OCI-M2 (cell line): ENCODE results near the gene COPS6.
A peak's percentile ranks its signal among the peaks of the same experiment; 100 is the strongest.

Experiments used
- DNase-seq: peaks from one replicate; lab custom pipeline; 2025; ENCODE audit not compliant: unreplicated experiment; lab: John Stamatoyannopoulos, UW

The COPS6 gene

DNA sequence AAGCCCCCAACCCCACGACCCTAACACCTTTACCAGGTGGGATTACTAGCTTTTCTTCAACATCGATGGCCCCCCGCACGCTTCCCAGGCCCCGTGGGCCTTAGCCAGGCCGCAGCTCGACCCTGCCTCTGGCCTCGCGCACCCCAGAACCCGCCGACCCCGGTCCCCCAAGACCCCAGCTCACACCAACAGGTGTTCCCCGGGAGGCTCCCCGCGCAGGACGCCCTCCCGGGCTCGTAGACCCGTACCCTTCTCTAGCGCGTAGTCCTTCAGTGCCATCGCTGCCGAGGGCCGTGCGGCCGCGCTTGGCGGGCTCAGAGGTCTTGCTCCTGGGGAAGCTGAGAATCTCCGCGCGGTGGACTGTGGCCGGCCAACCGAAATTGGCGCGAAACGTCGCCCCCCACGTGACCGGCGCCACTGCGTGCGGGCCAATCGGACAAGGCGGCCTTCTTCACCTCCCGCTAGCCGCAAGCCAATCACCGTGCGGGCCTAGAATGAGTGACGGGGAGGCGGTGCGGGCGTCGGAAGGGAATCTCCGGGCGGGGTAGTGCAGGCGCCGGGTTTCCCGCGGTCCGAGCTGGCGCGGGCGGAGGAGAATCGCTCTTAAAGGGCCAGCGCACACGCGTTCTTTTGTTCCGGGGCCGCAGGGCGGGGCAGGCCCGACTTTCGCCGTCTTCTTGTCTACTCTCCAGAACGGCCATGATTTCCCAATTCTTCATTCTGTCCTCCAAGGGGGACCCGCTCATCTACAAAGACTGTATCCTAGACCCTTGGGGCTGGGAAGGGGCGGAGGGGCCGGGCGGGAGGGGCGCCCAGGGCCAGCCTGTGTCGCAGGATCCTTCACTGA is 12.5 kb downstream of the COPS6 start, which contains the start of the genes AP4M1 and MCM7:
AP4M1 (plus strand) TSS at position 628 of the 847 bp plus-strand sequence; CDS start at position 700, 72 bp downstream.
MCM7 (minus strand) TSS at position 382 of the 847 bp plus-strand sequence; CDS start at position 279, 103 bp downstream.
- peak; percentile 54 for DNase-seq

DNA sequence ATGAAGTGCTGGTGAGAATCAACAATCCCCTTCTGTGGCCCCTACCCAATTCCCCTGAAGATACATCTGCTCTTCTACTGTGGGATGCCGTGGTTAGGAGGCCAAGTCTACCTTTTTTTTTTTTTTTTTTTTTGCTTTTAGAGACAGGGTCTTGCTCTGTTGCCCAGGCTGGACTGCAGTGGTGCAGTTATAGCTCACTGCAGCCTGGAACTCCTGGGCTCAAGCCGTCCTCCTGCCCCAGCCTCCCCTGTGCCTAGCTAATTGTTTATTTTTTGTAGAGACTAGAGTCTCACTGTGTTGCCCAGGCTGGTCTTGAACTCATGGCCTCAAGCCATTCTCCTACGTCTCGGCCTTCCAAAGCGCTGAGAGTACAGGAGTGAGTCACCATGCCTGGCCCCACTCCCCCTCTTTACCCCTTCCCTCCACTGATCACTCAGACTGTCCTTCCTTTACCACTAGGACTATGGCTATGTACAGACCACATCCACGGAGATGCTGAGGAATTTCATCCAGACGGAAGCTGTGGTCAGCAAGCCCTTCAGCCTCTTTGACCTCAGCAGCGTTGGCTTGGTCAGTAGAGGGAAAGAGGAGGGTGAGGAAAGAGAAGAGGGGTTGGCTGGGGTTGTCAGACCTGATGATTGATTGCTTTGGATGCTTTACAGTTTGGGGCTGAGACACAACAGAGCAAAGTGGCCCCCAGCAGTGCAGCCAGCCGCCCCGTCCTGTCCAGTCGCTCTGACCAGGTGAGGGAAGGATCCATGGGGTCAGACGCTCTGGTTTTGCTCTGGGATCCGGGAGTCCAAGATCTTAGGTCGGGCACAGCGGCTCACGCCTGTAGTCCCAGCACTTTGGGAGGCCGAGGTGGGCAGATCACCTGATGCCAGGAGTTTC is 14.4 kb downstream of the COPS6 start:
- DNase-seq = no peak

DNA sequence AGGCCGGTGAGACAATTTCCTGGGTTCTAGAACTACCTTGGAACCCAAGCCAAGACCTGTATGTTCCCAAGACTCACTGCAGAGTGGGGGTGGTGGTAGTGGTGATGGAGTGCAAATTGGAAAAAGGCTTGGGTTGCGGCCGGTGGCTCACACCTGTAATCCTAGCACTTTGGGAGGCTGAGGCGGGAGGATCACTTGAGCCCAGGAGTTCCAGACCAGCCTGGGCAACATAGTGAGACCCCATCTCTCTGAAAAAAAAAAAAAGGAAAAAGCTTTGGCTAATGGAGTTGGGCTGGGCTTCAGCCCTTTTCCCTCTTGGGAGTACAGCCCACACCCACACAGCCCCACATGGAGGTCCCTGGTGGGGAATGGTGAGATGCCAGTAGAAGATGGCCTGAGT is 16.8 kb downstream of the COPS6 start:
- DNase-seq = no peak

DNA sequence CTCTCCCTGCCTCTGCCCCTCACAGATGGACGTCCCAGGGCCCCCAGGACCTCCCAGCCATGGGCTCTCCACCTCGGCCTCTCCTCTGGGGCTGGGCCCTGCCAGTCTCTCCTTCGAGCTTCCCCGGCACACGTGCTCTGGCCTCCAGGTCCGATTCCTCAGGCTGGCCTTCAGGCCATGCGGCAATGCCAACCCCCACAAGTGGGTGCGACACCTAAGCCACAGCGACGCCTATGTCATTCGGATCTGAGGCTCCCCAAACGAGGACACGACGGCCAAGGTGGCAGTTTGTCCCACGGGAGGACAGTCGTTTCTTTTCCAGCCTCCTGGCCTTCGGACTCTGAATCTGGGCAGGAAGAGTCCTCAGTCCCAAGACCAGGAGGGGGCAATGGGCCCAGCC is 17.9 kb downstream of the COPS6 start:
- DNase-seq = no peak

DNA sequence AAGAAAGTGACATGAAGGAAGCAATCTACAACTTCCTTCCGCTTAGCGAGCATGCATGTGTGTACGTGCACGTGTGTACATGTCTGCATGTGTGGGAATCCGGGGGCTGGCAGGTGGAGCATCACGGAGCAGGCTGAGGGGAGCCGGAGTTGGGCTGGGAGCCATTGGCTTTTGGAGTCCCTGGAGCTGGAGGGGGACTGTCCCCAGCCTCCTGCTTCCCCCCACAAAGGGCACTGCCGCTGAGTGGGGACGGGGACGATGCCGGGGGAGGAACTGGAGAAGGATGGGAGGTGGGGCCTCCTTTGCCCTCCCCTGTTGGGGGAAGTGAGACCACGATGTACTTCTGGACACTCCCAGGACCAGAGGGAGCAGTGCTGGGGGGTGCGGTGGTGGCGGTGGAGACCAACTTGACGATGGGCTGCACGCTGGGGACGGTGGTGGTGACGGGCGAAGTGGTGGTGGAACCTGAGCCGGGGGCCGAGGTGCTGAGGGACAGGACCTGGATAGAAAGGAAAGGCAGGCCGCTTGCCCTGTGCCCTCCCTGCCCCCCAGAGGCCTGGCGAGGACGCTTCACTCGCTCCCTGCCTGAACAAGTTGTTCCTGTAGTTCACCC is 18.5 kb downstream of the COPS6 start:
- no peak for DNase-seq

DNA sequence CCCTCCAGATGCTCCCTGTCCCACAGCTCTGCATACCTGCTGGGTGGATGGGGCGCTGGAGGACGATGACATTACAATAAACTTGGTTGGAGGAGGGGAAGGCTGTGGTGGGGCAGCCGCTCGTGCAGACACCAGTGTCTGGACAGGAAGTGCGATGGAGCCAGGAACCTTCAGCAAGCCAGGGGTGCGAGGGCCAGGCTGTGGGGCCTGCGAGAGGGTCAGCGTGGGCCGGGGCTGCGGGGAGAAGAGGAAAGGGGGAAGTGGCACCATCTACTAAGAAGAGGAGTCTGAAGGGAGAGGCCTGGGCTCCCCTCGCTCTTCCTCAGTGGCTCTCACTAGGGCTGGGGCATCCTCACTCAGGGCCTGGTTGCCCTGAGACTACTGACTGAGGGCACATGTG is 19.1 kb downstream of the COPS6 start:
- no peak for DNase-seq

DNA sequence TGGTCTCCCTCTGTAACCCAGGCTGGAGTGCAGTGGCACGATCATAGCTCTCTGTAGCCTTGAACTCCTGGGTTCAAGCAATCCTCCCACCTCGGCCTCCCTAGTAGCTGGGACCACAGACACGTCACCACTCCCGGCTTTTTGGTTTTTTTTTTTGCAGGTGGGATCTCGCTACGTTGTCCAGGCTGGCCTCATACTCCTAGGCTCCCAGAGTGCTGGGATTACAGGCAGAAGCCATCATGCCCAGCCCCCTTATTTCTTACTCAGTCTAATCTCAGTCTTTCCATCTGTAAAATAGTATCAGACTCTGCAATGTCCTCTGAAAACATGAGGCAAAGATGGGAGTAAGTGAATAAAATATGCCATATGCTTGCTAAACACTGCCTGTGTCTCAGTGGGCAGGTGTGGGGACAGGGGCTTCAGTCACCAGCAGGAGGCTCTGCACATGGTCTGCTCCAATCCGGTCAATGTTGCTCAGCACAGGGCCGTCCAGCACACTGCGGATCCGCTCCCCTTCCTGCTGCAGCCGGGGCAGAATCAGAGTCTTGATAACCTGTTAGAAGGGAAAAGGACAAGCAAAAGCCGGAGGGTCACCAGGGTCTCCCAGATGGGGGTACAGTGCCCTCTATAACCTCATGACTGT is 20.9 kb downstream of the COPS6 start:
- no peak for DNase-seq

DNA sequence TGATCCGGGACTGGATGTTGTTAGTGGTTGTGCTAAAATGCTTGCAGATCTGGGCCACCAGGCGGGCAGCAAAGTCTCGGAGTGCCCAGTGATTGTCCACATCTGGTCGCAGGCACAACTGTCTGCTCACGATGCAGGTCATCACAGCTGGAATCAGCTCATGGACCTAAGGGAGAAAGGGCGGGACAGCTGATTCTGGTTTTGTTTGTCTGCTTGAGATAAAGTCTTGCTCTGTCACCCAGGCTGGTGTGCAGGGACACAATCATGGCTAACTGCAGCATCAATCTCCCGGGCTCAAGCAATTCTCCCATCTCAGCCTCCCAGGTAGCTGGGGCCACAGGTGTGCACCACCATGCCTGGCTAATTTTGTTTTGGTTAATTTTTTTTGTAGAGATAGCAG is 22.4 kb downstream of the COPS6 start:
- DNase-seq = no peak

DNA sequence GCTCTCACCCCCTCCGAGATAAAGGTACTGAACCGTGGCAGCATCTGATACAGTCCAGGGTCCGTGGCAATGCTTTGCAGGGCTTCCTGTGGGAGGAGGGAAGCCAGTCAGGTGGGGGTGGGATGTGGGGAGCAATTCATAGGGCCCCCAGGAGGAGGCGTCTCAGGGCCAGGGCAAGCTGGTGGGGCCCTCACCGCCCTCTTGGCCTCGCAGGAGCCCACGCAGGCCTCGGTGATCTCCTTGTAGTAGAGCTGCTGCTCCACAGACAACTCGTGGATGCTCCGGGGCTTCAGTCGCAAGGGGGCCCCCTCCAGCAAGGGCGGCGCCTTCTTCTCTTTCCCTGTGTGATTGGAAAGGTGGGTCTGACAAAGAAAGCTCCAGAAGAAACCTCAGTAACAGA is 23.1 kb downstream of the COPS6 start:
- DNase-seq = no peak

DNA sequence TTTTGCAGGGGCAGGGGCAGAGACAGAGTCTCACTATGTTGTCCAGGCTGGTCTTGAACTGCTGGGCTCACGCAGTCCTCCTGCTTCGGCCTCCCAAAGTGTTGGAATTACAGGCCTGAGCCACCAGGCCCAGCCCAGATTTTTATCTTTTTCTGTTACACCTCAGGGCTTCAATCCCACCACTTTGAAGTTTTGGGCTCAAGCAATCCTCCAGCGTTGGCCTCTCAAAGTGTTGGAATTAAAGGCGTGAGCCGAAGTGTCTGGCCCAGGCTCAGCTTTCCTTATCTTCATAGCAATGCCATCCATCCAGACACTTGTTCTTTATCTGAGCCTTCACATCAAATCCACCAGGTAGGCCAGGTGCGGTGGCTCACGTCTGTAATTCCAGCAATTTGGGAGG is 26.3 kb downstream of the COPS6 start:
- DNase-seq = no peak

DNA sequence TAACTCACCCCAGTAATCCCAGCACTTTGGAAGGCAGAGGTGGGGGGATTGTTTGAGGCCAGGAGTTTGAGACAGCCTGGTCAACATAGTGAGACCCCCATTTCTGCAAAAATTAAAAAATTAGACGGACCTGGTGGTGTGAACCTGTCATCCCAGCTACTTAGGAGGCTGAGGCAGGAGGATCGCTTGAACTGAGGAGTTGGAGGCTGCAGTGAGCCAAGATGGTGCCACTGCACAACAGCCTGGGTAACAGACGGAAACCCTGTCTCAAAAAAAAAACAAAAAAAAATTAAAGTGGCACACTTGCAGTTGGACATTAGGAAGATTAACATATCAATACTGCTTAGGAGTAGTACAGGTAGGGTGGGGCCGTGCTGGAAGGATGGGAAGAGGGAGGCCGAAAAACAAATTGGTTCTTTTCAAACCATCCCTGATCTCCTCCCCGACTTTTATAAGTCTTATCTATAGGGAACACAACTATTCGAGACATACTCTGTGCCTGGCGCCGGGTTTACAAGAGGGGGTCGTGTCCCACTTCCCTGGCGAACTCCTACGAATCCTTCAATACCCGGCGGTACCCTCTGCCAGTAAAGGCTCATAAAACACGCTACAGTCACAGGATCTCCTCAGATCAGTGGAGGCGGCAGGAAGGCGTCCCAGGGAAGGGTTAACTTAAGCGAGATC is 29.8 kb downstream of the COPS6 start:
- no peak for DNase-seq

DNA sequence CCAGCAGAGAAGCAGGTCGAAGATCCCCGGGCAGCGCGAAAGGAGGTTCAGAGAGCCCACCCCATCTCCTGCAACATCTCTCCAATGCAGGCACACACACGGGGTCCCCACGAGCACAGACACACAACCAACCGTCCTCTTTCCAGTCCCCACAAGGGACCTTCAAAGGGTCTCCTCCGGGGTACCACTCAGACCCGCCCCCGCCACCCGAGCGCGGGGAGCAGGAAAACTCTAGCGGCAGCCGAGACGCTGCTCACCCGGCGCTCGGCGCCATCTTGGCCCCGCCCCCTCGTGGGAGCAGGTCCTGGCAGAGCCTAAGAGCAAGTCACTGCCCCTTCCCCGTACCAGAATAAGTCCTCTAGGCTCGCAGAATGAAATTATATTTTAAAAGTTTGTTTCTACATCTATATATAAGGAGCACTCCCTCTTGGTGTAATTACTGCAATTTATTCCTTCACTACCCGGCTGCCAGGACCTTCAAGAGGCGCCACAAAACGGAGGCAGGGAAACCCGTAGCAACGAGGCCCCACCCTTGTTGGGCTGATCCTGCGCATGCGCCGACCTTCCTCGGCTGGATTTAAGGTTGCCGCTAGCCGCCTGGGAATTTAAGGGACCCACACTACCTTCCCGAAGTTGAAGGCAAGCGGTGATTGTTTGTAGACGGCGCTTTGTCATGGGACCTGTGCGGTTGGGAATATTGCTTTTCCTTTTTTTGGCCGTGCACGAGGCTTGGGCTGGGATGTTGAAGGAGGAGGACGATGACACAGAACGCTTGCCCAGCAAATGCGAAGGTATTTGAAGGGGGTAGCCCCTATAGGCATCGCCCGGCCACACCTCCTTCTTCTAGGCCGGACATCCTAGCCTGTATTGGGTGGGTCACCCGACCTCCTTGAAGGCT is 30.6 kb downstream of the COPS6 start, which contains the start of the genes CNPY4 and TAF6:
CNPY4 (plus strand) TSS at position 563 of the 898 bp plus-strand sequence; CDS start at position 674, 111 bp downstream.
TAF6 (minus strand) TSS at position 287 of the 898 bp plus-strand sequence. CDS start 5,149 bp downstream, outside the sequence.
- peak; percentile 72 for DNase-seq

DNA sequence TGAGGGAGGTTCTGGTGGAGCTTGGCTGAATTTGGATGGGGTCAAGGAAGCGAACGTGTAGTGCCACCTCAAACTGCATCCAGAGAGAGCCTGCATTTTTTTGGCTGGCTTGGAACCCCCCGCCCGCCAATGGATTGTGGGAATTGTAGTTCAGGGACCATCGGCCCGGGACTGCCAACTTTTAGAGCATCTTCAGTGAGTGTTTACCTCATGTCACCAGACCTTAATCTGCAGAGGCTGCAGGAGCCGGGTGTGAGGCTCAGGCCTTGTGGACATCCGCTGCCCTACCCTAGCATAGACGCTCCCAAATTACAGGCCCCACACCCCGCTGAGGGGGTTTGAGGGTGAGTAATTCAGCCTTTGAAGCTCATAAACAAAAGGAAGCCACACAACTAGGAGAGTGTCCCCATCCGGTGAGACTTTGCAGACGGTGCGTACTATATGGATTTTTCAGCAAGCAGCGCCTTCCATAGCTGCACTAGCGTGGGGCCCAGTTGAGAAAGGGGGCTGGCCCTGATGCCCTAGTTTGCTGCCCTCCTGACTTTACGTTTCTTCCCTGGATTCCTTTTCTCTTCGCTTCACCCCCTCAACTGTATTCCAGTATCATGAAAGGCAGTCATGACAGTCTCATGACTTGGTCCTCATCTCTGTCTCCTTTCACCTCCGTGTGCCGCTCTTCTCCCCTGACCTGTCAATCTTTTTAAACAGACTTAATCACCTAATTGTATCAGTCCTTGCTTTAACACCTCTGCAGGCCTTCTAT is 31.4 kb downstream of the COPS6 start:
- DNase-seq = no peak

DNA sequence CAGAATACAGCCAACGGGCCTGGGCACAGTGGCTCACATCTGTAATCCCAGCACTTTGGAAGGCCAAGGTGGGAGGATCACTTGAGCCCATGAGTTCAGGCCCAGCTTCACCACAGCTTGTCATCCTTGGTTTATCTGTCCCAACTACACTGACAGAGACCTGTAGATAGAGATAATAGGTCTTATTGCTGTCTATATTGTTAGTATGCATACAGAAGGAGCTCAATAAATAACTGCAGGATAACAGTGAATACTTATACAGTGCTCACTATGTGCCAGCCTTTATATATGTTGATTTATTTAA is 31.9 kb downstream of the COPS6 start:
- DNase-seq = no peak

DNA sequence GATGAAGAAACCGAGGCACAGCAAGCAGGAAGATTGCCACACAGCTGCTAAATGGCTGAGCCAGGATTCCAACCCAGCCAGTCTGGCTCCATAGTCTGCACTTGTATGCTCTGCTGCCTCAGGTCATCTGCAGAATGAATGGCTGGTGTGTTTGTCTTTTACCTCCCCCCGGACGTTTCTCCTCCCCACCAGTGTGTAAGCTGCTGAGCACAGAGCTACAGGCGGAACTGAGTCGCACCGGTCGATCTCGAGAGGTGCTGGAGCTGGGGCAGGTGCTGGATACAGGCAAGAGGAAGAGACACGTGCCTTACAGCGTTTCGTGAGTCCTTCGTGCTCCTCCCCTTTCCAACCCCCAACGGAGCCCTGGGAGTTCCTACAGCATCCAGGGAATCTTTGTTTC is 33.3 kb downstream of the COPS6 start:
- DNase-seq = no peak

DNA sequence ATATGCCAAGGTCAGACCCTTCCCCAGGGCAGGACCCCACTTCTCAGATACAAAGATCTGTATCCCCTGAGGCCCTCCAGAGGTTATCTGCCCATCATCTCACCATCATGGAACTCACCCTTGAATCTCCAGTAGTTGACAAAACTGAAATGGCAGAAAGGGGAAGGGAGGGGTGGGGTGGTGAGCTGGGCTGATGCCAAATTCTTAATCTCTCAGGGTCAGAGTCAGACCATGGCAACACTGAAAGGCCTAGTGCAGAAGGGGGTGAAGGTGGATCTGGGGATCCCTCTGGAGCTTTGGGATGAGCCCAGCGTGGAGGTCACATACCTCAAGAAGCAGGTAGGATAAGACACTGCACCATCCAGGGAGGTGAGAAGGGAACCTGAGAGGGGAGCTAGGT is 33.8 kb downstream of the COPS6 start:
- DNase-seq = no peak

DNA sequence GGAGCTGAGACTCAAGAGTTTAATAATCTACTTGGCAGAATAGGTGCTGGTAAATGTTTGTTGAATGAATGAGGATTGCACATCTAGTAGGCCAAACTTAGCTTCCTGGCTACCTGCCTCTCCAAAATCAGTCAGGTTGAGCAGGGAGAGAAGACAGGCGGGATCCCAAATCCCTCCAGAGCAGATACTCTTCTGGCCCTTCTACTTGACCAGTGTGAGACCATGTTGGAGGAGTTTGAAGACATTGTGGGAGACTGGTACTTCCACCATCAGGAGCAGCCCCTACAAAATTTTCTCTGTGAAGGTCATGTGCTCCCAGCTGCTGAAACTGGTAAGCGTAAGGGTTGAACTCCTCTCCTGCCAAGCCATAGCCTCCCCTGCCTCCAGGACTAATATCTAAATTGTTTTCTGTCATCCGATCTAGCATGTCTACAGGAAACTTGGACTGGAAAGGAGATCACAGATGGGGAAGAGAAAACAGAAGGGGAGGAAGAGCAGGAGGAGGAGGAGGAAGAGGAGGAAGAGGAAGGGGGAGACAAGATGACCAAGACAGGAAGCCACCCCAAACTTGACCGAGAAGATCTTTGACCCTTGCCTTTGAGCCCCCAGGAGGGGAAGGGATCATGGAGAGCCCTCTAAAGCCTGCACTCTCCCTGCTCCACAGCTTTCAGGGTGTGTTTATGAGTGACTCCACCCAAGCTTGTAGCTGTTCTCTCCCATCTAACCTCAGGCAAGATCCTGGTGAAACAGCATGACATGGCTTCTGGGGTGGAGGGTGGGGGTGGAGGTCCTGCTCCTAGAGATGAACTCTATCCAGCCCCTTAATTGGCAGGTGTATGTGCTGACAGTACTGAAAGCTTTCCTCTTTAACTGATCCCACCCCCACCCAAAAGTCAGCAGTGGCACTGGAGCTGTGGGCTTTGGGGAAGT is 35.8 kb downstream of the COPS6 start:
- DNase-seq = no peak
